GM12878 (cell line): ENCODE data around the gene ADH1A. TPM values are rescaled to one million over a fixed set of nuclear protein-coding genes. Genes with fewer than 3 reads are reported as not detected.

Source experiments
- ATAC-seq: fragments of 200-7000 bp; cut with Tn5 transposase; 3 replicates; pipeline ENCODE4 v1.9.1; 2020; ENCODE audit warnings: mild to moderate bottlenecking, moderate library complexity
- BruUV-seq: library from RNA; stranded (reverse); fragments of 400-500 nt; replicated peaks from 2 replicates; lab custom pipeline; 2021; lab: Mats Ljungman, UMichigan
- CTCF ChIA-PET: fragments of 300-600 bp; sonication (Branson Sonifier 250); formaldehyde crosslinking; extraction: SDS; loops from one replicate; lab custom pipeline; 2021; ENCODE audit warnings: inconsistent platforms; lab: Yijun Ruan, JAX
- POLR2A ChIA-PET: fragments of 350-600 bp; formaldehyde crosslinking; extraction: SDS; loops from one replicate; lab custom pipeline; 2021; ENCODE audit warnings: inconsistent platforms; lab: Charles Lee
- RAD21 ChIA-PET: fragments of 300-600 bp; sonication (Branson Sonifier 250); formaldehyde crosslinking; loops from one replicate; lab custom pipeline; 2023; ENCODE audit warnings: antibody characterized with exemption; ENCODE audit not compliant: unreplicated experiment; lab: Charles Lee
- SMC1A ChIA-PET: fragments of 300-600 bp; sonication (Branson Sonifier 250); formaldehyde crosslinking; loops from one replicate; lab custom pipeline; 2023; ENCODE audit not compliant: unreplicated experiment, uncharacterized antibody; lab: Charles Lee
- DNase-seq: peaks from one replicate; pipeline ENCODE4 v3.0.0-alpha.2; 2011; ENCODE audit warnings: low read depth, low spot score
- FAIRE-seq: peaks from 3 replicates; lab custom pipeline; 2011; peaks lifted over from hg19 to GRCh38; lab: Jason Lieb, UNC
- H2AFZ ChIP-seq: 2 replicates; pipeline ENCODE4 v1.6.0; 2011; ENCODE audit warnings: low read depth, low read length, control low read depth; ENCODE audit not compliant: control insufficient read depth
- H3K27ac ChIP-seq: 2 replicates; pipeline ENCODE4 v1.5.1; 2011; ENCODE audit warnings: control low read depth; ENCODE audit not compliant: control insufficient read depth, insufficient read depth
- H3K27me3 ChIP-seq, 2 experiments: replicated peaks in 1 of 2; 2 replicates each; pipeline versions ENCODE4 v1.6.0 to v1.6.1; 2011; ENCODE audit warnings: low read length in 1 of 2; ENCODE audit not compliant: control insufficient read depth in 2 of 2, insufficient read depth in 2 of 2
- H3K36me3 ChIP-seq, 2 experiments: 2 replicates each; pipeline ENCODE4 v1.5.1; 2011; ENCODE audit warnings: low read length in 1 of 2; ENCODE audit not compliant: control insufficient read depth in 2 of 2, insufficient read depth in 2 of 2
- H3K4me1 ChIP-seq: 2 replicates; pipeline ENCODE4 v1.6.1; 2011; ENCODE audit warnings: mild to moderate bottlenecking, low read length, moderate library complexity, mixed read lengths; ENCODE audit not compliant: control insufficient read depth, insufficient read depth
- H3K4me2 ChIP-seq: 2 replicates; pipeline ENCODE4 v1.6.0; 2011; ENCODE audit warnings: control low read depth; ENCODE audit not compliant: control insufficient read depth, insufficient read depth
- H3K4me3 ChIP-seq: fragments of 200-600 bp; sonication (generic); 2 replicates; pipeline ENCODE4 v1.5.1; 2016
- H3K79me2 ChIP-seq: 2 replicates; pipeline ENCODE4 v1.6.0; 2011; ENCODE audit warnings: low read length; ENCODE audit not compliant: control insufficient read depth, insufficient read depth
- H3K9ac ChIP-seq: 2 replicates; pipeline ENCODE4 v1.8.0; 2011; ENCODE audit warnings: low read length, control low read depth, mixed read lengths; ENCODE audit not compliant: control insufficient read depth, insufficient read depth
- H3K9me3 ChIP-seq: replicated peaks from 3 replicates; pipeline ENCODE4 v1.5.1; 2011; ENCODE audit warnings: mild to moderate bottlenecking, low read length; ENCODE audit not compliant: control insufficient read depth, insufficient read depth
- H4K20me1 ChIP-seq: 2 replicates; pipeline ENCODE4 v1.6.0; 2011; ENCODE audit not compliant: control insufficient read depth, insufficient read depth
- JUND ChIP-seq: IDR thresholded peaks from 2 replicates; pipeline ENCODE4 v1.6.1; 2012; ENCODE audit warnings: low read depth, mild to moderate bottlenecking, low read length, improper control_type of control experiment, moderate library complexity
- KAT2A ChIP-seq: conservative IDR thresholded peaks from 2 replicates; pipeline ENCODE4 v1.6.1; 2011; ENCODE audit warnings: low read depth, low read length; ENCODE audit not compliant: control insufficient read depth
- LARP7 ChIP-seq: fragments of 450-650 bp; IDR thresholded peaks from 2 replicates; pipeline ENCODE4 v1.6.1; 2017; ENCODE audit warnings: mild to moderate bottlenecking
- MTA2 ChIP-seq: fragments of 450-650 bp; IDR thresholded peaks from 2 replicates; pipeline ENCODE4 v1.6.1; 2016; ENCODE audit warnings: low read depth, mild to moderate bottlenecking, moderate library complexity
- NFYA ChIP-seq: IDR thresholded peaks from 2 replicates; pipeline ENCODE4 v1.6.1; 2011; ENCODE audit warnings: low read depth, mild to moderate bottlenecking, low read length, improper control_type of control experiment, borderline replicate concordance
- NRF1 ChIP-seq: conservative IDR thresholded peaks from 2 replicates; pipeline ENCODE4 v1.6.1; 2011; ENCODE audit warnings: mild to moderate bottlenecking, low read depth, low read length, improper control_type of control experiment
- PBX3 ChIP-seq: IDR thresholded peaks from 2 replicates; pipeline ENCODE4 v1.6.1; 2011; ENCODE audit warnings: mild to moderate bottlenecking, low read depth, low read length, moderate library complexity; ENCODE audit not compliant: insufficient replicate concordance
- PRDM15 ChIP-seq: fragments of 450-650 bp; formaldehyde crosslinking; IDR thresholded peaks from 2 replicates; pipeline ENCODE4 v1.4.0; 2020; ENCODE audit warnings: mild to moderate bottlenecking, moderate library complexity
- RB1 ChIP-seq: fragments of 450-650 bp; formaldehyde crosslinking; IDR thresholded peaks from 2 replicates; pipeline ENCODE4 v1.6.1; 2017; ENCODE audit warnings: mild to moderate bottlenecking, borderline replicate concordance
- STAT1 ChIP-seq: fragments of 450-650 bp; conservative IDR thresholded peaks from 2 replicates; pipeline ENCODE4 v1.6.1; 2014; ENCODE audit warnings: antibody characterized with exemption, mild to moderate bottlenecking
- SUPT20H ChIP-seq: IDR thresholded peaks from 2 replicates; pipeline ENCODE4 v1.6.1; 2011; ENCODE audit warnings: low read depth, mild to moderate bottlenecking, low read length, moderate library complexity, borderline replicate concordance; ENCODE audit not compliant: control insufficient read depth
- TAF1 ChIP-seq: IDR thresholded peaks from 2 replicates; pipeline ENCODE4 v1.6.1; 2011; ENCODE audit warnings: mild to moderate bottlenecking, low read depth, low read length, borderline replicate concordance
- TARDBP ChIP-seq: IDR thresholded peaks from 2 replicates; pipeline ENCODE4 v1.6.1; 2016; ENCODE audit warnings: borderline replicate concordance
- TBL1XR1 ChIP-seq: IDR thresholded peaks from 2 replicates; pipeline ENCODE4 v1.6.1; 2012; ENCODE audit warnings: low read depth, low read length, improper control_type of control experiment
- WGBS: methylation state at CpG from one replicate; pipeline ENCODE4 v1.1.6; 2016; ENCODE audit warnings: low lambda C conversion rate; ENCODE audit not compliant: insufficient replicate concordance, insufficient coverage; ENCODE audit errors: missing lambda C conversion rate; 5-methylcytosine and 5-hydroxymethylcytosine counted together
- in situ Hi-C: fragments of 300-500 bp; cut with MboI; formaldehyde crosslinking; loops from 9 replicates; pipeline ENCODE4 v1.14.3; 2018; ENCODE audit warnings: mixed read lengths
- intact Hi-C: fragments of 100-400 bp; cut with micrococcal nuclease; formaldehyde crosslinking; loops from one replicate; pipeline ENCODE4 v1.14.2; 2022; ENCODE audit not compliant: unreplicated experiment
- polyA plus RNA-seq, 11 experiments: library from polyadenylated mRNA; depleted of rRNA in 4 of 11; unstranded in 6 of 11; stranded (reverse) in 5 of 11; fragments of >200 nt; fragmentation: Nextera tagmentation in 4 of 11; fragmentation: Illumina TruSeq in 1 of 11; extraction: Ambion mirVana in 4 of 11; extraction: Trizol in 1 of 11; gene quantifications; 1 replicate in 1 of 11; 2 replicates in 10 of 11; pipeline versions ENCODE4 v1.2.1 to v1.2.3, GENCODE V29; 2011 to 2016; ENCODE audit warnings: inconsistent platforms in 2 of 11, missing spikeins in 2 of 11, low read depth in 1 of 11
- total RNA-seq, 4 experiments: library from RNA; depleted of rRNA in 3 of 4; stranded (reverse); fragments of >200 nt in 3 of 4; fragmentation: Illumina TruSeq in 1 of 4; extraction: Trizol in 1 of 4; gene quantifications; 2 replicates each; pipeline versions ENCODE4 v1.2.1 to v1.2.3, GENCODE V29; 2013 to 2021
- TF ChIP-seq, protein P1 (sequence below): IDR thresholded peaks from 2 replicates; pipeline ENCODE4 v1.6.1; 2012; ENCODE audit warnings: low read depth, low read length, improper control_type of control experiment
- TF ChIP-seq, protein P2 (sequence below): IDR thresholded peaks from 2 replicates; pipeline ENCODE4 v1.6.1; 2012; ENCODE audit warnings: mild to moderate bottlenecking, low read depth, low read length

Gene ADH1A
- total and polyA plus RNA-seq, 10 of the 15 experiments (the other 5 are each of a cell fraction or from before 2014, with no cell fraction given): not detected

DNA sequence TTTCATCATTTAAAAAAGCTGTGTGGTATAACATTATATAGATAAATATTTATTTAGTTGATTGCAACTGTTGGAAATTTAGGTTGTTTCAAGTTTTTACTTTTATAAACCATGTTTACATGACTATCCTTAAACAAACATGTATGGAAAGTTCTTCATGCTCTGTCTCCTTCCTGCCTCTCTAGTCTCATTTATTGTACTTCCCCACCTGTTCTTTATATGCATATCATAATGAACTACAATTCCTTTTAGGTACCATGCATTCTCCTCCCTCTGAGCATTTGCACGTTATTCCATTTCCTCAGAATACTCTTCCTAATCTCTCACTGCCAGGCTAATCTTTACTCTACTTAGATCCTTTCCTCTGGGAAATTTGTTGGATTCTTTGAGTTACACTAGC, 54.8 kb downstream of the ADH1A start:
- no peak overlapping the region for H3K27ac ChIP-seq
- no peaks in the 10 kb centered on the region for H3K9me3 ChIP-seq
- no peak overlapping the region for H3K9ac ChIP-seq
- H3K79me2 ChIP-seq: no peaks in the 10 kb centered on the region
- 0% methylated on average over 1 of the region's 1 CpG for WGBS
- no peak overlapping the region for H2AFZ ChIP-seq
- no peak overlapping the region for H3K4me3 ChIP-seq
- H3K4me1 ChIP-seq: no peaks in the 10 kb centered on the region
- DNase-seq: no peak
- TF ChIP-seq, protein P1, sequence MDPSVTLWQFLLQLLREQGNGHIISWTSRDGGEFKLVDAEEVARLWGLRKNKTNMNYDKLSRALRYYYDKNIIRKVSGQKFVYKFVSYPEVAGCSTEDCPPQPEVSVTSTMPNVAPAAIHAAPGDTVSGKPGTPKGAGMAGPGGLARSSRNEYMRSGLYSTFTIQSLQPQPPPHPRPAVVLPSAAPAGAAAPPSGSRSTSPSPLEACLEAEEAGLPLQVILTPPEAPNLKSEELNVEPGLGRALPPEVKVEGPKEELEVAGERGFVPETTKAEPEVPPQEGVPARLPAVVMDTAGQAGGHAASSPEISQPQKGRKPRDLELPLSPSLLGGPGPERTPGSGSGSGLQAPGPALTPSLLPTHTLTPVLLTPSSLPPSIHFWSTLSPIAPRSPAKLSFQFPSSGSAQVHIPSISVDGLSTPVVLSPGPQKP: no peak
- no peak for TF ChIP-seq JUND
- TF ChIP-seq MTA2: no peak
- no peak for TF ChIP-seq NRF1
- no peak for TF ChIP-seq STAT1
- no peak for TF ChIP-seq TARDBP
- no peak for TF ChIP-seq SUPT20H
- no peak for TF ChIP-seq TAF1
- TF ChIP-seq PRDM15 (CRISPR knock-in tag): no peak
- TF ChIP-seq NFYA: no peak
- TF ChIP-seq, protein P2, sequence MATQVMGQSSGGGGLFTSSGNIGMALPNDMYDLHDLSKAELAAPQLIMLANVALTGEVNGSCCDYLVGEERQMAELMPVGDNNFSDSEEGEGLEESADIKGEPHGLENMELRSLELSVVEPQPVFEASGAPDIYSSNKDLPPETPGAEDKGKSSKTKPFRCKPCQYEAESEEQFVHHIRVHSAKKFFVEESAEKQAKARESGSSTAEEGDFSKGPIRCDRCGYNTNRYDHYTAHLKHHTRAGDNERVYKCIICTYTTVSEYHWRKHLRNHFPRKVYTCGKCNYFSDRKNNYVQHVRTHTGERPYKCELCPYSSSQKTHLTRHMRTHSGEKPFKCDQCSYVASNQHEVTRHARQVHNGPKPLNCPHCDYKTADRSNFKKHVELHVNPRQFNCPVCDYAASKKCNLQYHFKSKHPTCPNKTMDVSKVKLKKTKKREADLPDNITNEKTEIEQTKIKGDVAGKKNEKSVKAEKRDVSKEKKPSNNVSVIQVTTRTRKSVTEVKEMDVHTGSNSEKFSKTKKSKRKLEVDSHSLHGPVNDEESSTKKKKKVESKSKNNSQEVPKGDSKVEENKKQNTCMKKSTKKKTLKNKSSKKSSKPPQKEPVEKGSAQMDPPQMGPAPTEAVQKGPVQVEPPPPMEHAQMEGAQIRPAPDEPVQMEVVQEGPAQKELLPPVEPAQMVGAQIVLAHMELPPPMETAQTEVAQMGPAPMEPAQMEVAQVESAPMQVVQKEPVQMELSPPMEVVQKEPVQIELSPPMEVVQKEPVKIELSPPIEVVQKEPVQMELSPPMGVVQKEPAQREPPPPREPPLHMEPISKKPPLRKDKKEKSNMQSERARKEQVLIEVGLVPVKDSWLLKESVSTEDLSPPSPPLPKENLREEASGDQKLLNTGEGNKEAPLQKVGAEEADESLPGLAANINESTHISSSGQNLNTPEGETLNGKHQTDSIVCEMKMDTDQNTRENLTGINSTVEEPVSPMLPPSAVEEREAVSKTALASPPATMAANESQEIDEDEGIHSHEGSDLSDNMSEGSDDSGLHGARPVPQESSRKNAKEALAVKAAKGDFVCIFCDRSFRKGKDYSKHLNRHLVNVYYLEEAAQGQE: no peak
- no peak for TF ChIP-seq RB1
- TF ChIP-seq PBX3: no peak
- TF ChIP-seq KAT2A: no peak
- TF ChIP-seq TBL1XR1: no peak
- TF ChIP-seq LARP7: no peak
- ChIA-PET CTCF (interaction anchor here (0.7 kb wide), 1 partner anchor 173 kb away, joined by 3 read pairs; no protein-coding TSS in a partner anchor), RAD21 (no interaction called here), POLR2A (no interaction called here), SMC1A (no interaction called here)
- H3K27me3 ChIP-seq: no peaks in the 10 kb centered on the region
- ATAC-seq: no peak
- intact Hi-C loops: no loop called here
- H4K20me1 ChIP-seq: no peaks in the 10 kb centered on the region
- H3K36me3 ChIP-seq: no peaks in the 10 kb centered on the region
- no peak overlapping the region for H3K4me2 ChIP-seq
- in situ Hi-C loops: no loop called here
- no peak for FAIRE-seq
- no TSS peak for BruUV-seq
